Neutrophil (primary cell): Measurements from ENCODE around the gene CNTN4.

Source experiments
- H3K27ac ChIP-seq: fragments of 200-600 bp; sonication (generic); 2 replicates; pipeline ENCODE4 v1.5.1; 2016; ENCODE audit warnings: mild to moderate bottlenecking, moderate library complexity
- H3K27me3 ChIP-seq: fragments of 200-600 bp; sonication (generic); 2 replicates; pipeline ENCODE4 v1.6.0; 2016; ENCODE audit warnings: mild to moderate bottlenecking
- H3K36me3 ChIP-seq: fragments of 200-600 bp; sonication (generic); 2 replicates; pipeline ENCODE4 v1.5.1; 2017
- H3K4me1 ChIP-seq, 2 experiments: fragments of 200-600 bp in 1 of 2; sonication (generic) in 1 of 2; 1 replicate in 1 of 2; 2 replicates in 1 of 2; pipeline versions ENCODE4 v1.5.1 to v1.6.1; 2013 to 2016; ENCODE audit warnings: low read depth in 1 of 2, low read length in 1 of 2, mild to moderate bottlenecking in 1 of 2, moderate library complexity in 1 of 2; ENCODE audit not compliant: control insufficient read depth in 1 of 2, insufficient read depth in 1 of 2
- H3K4me3 ChIP-seq, 2 experiments: fragments of 200-600 bp in 1 of 2; sonication (generic) in 1 of 2; 1 replicate in 1 of 2; 2 replicates in 1 of 2; pipeline ENCODE4 v1.5.1; 2013 to 2016; ENCODE audit warnings: low read depth in 1 of 2, low read length in 1 of 2, mild to moderate bottlenecking in 1 of 2, moderate library complexity in 1 of 2
- H3K9me3 ChIP-seq: fragments of 200-600 bp; sonication (generic); 2 replicates; pipeline ENCODE4 v1.5.1; 2016
- TF ChIP-seq, protein P1 (sequence below): fragments of 200-600 bp; sonication (generic); IDR thresholded peaks from 2 replicates; pipeline ENCODE4 v1.5.1; 2016; ENCODE audit warnings: antibody characterized with exemption

CNTN4 gene

DNA sequence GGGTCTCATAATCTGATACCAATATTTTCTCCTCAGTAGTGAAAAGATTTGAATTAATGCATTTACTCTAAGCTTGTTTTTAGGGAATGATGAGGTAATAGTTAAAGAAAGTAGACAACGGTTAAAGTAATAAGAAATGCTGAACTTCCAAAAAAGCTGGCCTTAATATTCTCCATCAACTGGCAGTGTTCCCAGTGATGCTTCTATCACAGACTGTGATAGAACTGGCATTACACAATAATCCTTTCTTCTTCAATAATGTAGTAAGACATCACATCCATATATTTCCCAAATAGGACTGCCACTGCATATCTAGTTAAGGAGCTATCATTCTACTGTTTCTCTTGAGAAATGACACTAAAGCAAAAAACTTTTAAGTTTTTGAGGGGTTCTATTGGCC lies 822.8 kb downstream of the CNTN4 start:
- H3K4me3 ChIP-seq = no peak overlapping the region

DNA sequence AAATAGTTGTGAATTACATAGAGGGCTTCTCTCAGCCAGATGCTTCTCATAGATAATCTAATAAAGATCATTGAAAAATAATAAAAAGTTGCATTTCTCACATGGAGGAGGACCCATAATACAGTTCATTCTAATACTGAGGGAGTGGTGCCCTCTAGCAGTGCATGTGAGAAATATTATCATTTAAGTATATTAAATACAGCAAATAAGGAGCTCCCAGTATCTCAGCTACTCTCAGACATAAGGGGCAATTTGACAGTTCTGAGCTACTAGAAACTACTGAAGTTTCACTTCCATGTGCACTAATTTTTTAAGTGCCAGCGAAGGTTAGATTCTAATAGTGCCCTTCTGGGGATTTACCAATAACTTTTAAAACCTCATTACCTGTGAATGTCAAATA lies 823.2 kb downstream of the CNTN4 start:
- TF ChIP-seq, protein P1, sequence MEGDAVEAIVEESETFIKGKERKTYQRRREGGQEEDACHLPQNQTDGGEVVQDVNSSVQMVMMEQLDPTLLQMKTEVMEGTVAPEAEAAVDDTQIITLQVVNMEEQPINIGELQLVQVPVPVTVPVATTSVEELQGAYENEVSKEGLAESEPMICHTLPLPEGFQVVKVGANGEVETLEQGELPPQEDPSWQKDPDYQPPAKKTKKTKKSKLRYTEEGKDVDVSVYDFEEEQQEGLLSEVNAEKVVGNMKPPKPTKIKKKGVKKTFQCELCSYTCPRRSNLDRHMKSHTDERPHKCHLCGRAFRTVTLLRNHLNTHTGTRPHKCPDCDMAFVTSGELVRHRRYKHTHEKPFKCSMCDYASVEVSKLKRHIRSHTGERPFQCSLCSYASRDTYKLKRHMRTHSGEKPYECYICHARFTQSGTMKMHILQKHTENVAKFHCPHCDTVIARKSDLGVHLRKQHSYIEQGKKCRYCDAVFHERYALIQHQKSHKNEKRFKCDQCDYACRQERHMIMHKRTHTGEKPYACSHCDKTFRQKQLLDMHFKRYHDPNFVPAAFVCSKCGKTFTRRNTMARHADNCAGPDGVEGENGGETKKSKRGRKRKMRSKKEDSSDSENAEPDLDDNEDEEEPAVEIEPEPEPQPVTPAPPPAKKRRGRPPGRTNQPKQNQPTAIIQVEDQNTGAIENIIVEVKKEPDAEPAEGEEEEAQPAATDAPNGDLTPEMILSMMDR = no peak
- Histone ChIP-seq H3K9me3 (no peaks in the 10 kb centered on the region), H3K36me3 (no peaks in the 10 kb centered on the region), H3K4me3 (no peak overlapping the region), H3K4me1 (no peaks in the 10 kb centered on the region), H3K27ac (no peak overlapping the region), H3K27me3 (peaks cover 9% of the 10 kb centered on the region)

More for the DNA sequence above, 822.8 kb downstream of the CNTN4 start:
- H3K9me3 ChIP-seq = no peaks in the 10 kb centered on the region
- no peaks in the 10 kb centered on the region for H3K4me1 ChIP-seq
- no peaks in the 10 kb centered on the region for H3K36me3 ChIP-seq
- TF ChIP-seq, protein P1 = no peak
- H3K27me3 ChIP-seq = peaks cover 7% of the 10 kb centered on the region
- no peak overlapping the region for H3K27ac ChIP-seq

DNA sequence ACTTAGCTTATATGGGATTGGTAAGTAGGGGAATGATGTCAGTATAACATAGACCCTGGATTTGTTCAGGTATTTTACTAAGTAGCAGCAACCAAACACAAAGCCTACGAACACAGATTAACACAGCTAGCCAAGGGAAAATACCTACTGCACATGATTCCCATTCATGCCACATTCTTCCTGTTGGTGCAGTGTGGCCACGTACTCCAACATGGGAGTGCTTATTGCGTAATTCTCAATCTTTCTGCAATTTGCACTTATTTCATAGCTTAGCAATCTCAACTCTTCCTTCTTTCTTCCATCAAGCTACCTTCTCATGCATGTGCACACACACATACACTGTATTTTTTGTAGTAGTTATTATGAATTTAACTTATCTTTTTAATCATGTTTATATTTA lies 824.7 kb downstream of the CNTN4 start:
- Histone ChIP-seq H3K4me1 (no peaks in the 10 kb centered on the region), H3K27me3 (peaks cover 9% of the 10 kb centered on the region), H3K36me3 (no peaks in the 10 kb centered on the region), H3K4me3 (no peak overlapping the region), H3K9me3 (no peaks in the 10 kb centered on the region), H3K27ac (no peak overlapping the region)
- TF ChIP-seq, protein P1 = no peak

DNA sequence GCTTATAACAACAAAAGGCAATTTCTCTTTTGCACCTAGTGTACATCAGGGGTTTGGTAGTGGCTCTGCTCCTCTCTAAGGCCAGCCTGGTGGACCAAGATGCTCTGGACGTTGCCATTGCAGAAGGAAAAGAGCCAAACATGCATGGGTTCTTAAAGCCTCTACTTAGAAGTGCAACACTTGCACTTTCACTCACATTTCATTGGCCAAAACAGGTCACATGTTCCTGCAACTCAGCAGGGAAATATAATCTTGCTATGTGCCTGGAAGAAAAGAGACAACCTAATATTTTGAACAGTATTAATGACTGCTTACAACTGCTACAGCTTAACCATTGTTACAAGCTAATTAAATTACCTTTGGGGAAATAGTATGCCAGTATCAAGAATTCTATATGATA lies 828.6 kb downstream of the CNTN4 start:
- Histone ChIP-seq H3K36me3 (no peaks in the 10 kb centered on the region), H3K27me3 (peaks cover 9% of the 10 kb centered on the region), H3K9me3 (no peaks in the 10 kb centered on the region), H3K4me3 (no peak overlapping the region), H3K27ac (no peak overlapping the region), H3K4me1 (no peaks in the 10 kb centered on the region)
- TF ChIP-seq, protein P1 = no peak

GRCh38 chr3:2929574-2929973 lies 830.9 kb downstream of the CNTN4 start:
- Histone ChIP-seq H3K27me3 (peaks cover 9% of the 10 kb centered on the region), H3K9me3 (no peaks in the 10 kb centered on the region), H3K4me1 (no peaks in the 10 kb centered on the region), H3K27ac (no peak overlapping the region), H3K36me3 (no peaks in the 10 kb centered on the region), H3K4me3 (no peak overlapping the region)
- TF ChIP-seq, protein P1 = no peak

DNA sequence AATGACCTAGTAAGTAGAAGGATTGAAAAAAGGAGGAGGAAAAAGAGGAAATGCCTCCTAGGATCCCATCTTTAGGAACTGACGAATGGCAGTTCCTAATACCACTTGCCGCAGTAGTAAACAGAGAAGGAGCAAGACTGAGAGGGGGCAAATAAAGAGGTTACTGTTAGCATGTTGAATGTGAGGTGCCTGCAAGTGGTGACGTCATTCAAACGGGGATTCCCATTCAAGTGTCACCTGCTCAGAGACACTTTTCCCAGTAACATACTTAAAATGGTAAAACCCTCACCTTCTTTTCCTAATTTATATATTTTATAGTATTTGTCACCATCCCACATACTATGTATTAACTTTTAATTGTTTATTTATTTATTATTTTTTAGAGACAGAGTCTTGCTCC lies 832.6 kb downstream of the CNTN4 start:
- Histone ChIP-seq H3K27ac (no peak overlapping the region), H3K36me3 (no peaks in the 10 kb centered on the region), H3K4me3 (no peak overlapping the region), H3K9me3 (no peaks in the 10 kb centered on the region), H3K27me3 (peaks cover 4% of the 10 kb centered on the region), H3K4me1 (no peaks in the 10 kb centered on the region)
- TF ChIP-seq, protein P1 = no peak
